ENCODE measurements around the gene SPATA12.

The SPATA12 gene

GRCh38 chr3:57060089-57060821 lies at the start of gene SPATA12:
TSS of gene SPATA12 (plus strand) at chr3:57060664. CDS start at chr3:57073695, 13,031 bp downstream.
- DNase-seq (ENCODE audit: low read depth), result peak; percentile 59

- no peak for DNase-seq (ENCODE audit: low read depth)
Observed at GRCh38 chr3:57011022-57011421, 49.4 kb upstream of the SPATA12 start.

- DNase-seq (ENCODE audit: low read depth), result no peak
Observed at GRCh38 chr3:57012847-57013246, 47.6 kb upstream of the SPATA12 start.

- no peak for DNase-seq (ENCODE audit: low read depth)
Observed at GRCh38 chr3:57015350-57015729, 45.1 kb upstream of the SPATA12 start.

- DNase-seq (ENCODE audit: low read depth), result no peak
Observed at GRCh38 chr3:57015912-57016311, 44.6 kb upstream of the SPATA12 start.

GRCh38 chr3:57017459-57017845 lies 43.0 kb upstream of the SPATA12 start:
- DNase-seq (ENCODE audit: low read depth), result no peak

- no peak for DNase-seq (ENCODE audit: low read depth)
Observed at GRCh38 chr3:57018246-57018645, 42.2 kb upstream of the SPATA12 start.

- no peak for DNase-seq (ENCODE audit: low read depth)
Observed at GRCh38 chr3:57019057-57019456, 41.4 kb upstream of the SPATA12 start.

- no peak for DNase-seq (ENCODE audit: low read depth)
Observed at GRCh38 chr3:57025237-57025636, 35.2 kb upstream of the SPATA12 start.

GRCh38 chr3:57026944-57027343 lies 33.5 kb upstream of the SPATA12 start:
- DNase-seq (ENCODE audit: low read depth), result no peak

GRCh38 chr3:57029383-57029782 lies 31.1 kb upstream of the SPATA12 start:
- no peak for DNase-seq (ENCODE audit: low read depth)

- no peak for DNase-seq (ENCODE audit: low read depth)
Observed at GRCh38 chr3:57029924-57030323, 30.5 kb upstream of the SPATA12 start.

GRCh38 chr3:57030721-57031120 lies 29.7 kb upstream of the SPATA12 start:
- no peak for DNase-seq (ENCODE audit: low read depth)

- DNase-seq (ENCODE audit: low read depth), result no peak
Observed at GRCh38 chr3:57031631-57032541, 28.6 kb upstream of the SPATA12 start.

- no peak for DNase-seq (ENCODE audit: low read depth)
Observed at GRCh38 chr3:57036952-57037351, 23.5 kb upstream of the SPATA12 start.

- DNase-seq (ENCODE audit: low read depth), result no peak
Observed at GRCh38 chr3:57038466-57039164, 21.8 kb upstream of the SPATA12 start.

GRCh38 chr3:57041674-57042073 lies 18.8 kb upstream of the SPATA12 start:
- no peak for DNase-seq (ENCODE audit: low read depth)

GRCh38 chr3:57043518-57043917 lies 16.9 kb upstream of the SPATA12 start:
- no peak for DNase-seq (ENCODE audit: low read depth)

- no peak for DNase-seq (ENCODE audit: low read depth)
Observed at GRCh38 chr3:57046101-57046765, 14.2 kb upstream of the SPATA12 start.

GRCh38 chr3:57048052-57048671 lies 12.3 kb upstream of the SPATA12 start:
- DNase-seq (ENCODE audit: low read depth), result peak; percentile 78

- no peak for DNase-seq (ENCODE audit: low read depth)
Observed at GRCh38 chr3:57048728-57049127, 11.7 kb upstream of the SPATA12 start.

GRCh38 chr3:57052662-57053061 lies 7.8 kb upstream of the SPATA12 start:
- no peak for DNase-seq (ENCODE audit: low read depth)
